SK-N-SH treated with all-trans-retinoic acid at 6 μM for 48 hours (cell line): Measurements from ENCODE around the gene CASP2.

Experiments
- CREB5 ChIP-seq: fragments of 250-450 bp; sonication (Bioruptor Pico); IDR thresholded peaks from 2 replicates; pipeline ENCODE4 v1.5.1; 2020; ENCODE audit warnings: low read depth, mild to moderate bottlenecking, moderate library complexity
- CSDC2 ChIP-seq: fragments of 250-450 bp; sonication (Bioruptor Pico); IDR thresholded peaks from 2 replicates; pipeline ENCODE4 v1.5.0; 2020; ENCODE audit warnings: mild to moderate bottlenecking, moderate library complexity
- ESRRG ChIP-seq: fragments of 250-450 bp; sonication (Bioruptor Pico); IDR thresholded peaks from 2 replicates; pipeline ENCODE4 v1.6.1; 2021; ENCODE audit warnings: mild to moderate bottlenecking
- GLIS3 ChIP-seq: fragments of 250-450 bp; sonication (Bioruptor Pico); IDR thresholded peaks from 2 replicates; pipeline ENCODE4 v1.5.0; 2020; ENCODE audit warnings: mild to moderate bottlenecking, moderate library complexity
- OSR1 ChIP-seq: fragments of 250-450 bp; sonication (Bioruptor Pico); IDR thresholded peaks from 2 replicates; pipeline ENCODE4 v1.8.0; 2022; ENCODE audit warnings: moderate library complexity, mild to moderate bottlenecking, inconsistent platforms
- PATZ1 ChIP-seq: fragments of 250-450 bp; sonication (Bioruptor Pico); IDR thresholded peaks from 2 replicates; pipeline ENCODE4 v1.8.0; 2020; ENCODE audit warnings: mild to moderate bottlenecking, moderate library complexity, borderline replicate concordance
- POU6F1 ChIP-seq: fragments of 250-450 bp; sonication (Bioruptor Pico); IDR thresholded peaks from 2 replicates; pipeline ENCODE4 v1.8.0; 2021; ENCODE audit warnings: low read depth, mild to moderate bottlenecking, moderate library complexity, borderline replicate concordance
- TCF4 ChIP-seq: fragments of 250-450 bp; sonication (Bioruptor Pico); IDR thresholded peaks from 2 replicates; pipeline ENCODE4 v1.8.0; 2021; ENCODE audit warnings: mild to moderate bottlenecking, moderate library complexity, borderline replicate concordance
- TSHZ2 ChIP-seq: fragments of 250-450 bp; sonication (Bioruptor Pico); IDR thresholded peaks from 2 replicates; pipeline ENCODE4 v1.5.0; 2020; ENCODE audit warnings: mild to moderate bottlenecking, moderate library complexity
- ZC3H10 ChIP-seq: fragments of 250-450 bp; sonication (Bioruptor Pico); IDR thresholded peaks from 2 replicates; pipeline ENCODE4 v1.5.1; 2021; ENCODE audit warnings: mild to moderate bottlenecking, moderate library complexity
- ZFP3 ChIP-seq: fragments of 250-450 bp; sonication (Bioruptor Pico); IDR thresholded peaks from 2 replicates; pipeline ENCODE4 v1.5.0; 2020; ENCODE audit warnings: mild to moderate bottlenecking, moderate library complexity
- ZFP30 ChIP-seq: fragments of 450-650 bp; formaldehyde crosslinking; IDR thresholded peaks from 2 replicates; pipeline ENCODE4 v1.5.0; 2022; ENCODE audit warnings: mild to moderate bottlenecking, moderate library complexity
- ZNF70 ChIP-seq: fragments of 450-650 bp; formaldehyde crosslinking; IDR thresholded peaks from 2 replicates; pipeline ENCODE4 v1.5.0; 2020; ENCODE audit warnings: mild to moderate bottlenecking, moderate library complexity
- ZNF8 ChIP-seq: fragments of 450-650 bp; formaldehyde crosslinking; IDR thresholded peaks from 2 replicates; pipeline ENCODE4 v1.5.0; 2020; ENCODE audit warnings: mild to moderate bottlenecking, moderate library complexity

GRCh38 chr7:143356414-143357050, 68.4 kb downstream of the CASP2 start:
- TF ChIP-seq ZFP3 (no peak), TSHZ2 (CRISPR knock-in tag) (no peak), POU6F1 (CRISPR knock-in tag) (no peak), CSDC2 (CRISPR knock-in tag) (no peak), ZFP30 (no peak), ESRRG (CRISPR knock-in tag) (no peak), OSR1 (CRISPR knock-in tag) (no peak), CREB5 (CRISPR knock-in tag) (no peak), PATZ1 (no peak), GLIS3 (CRISPR knock-in tag) (no peak), ZNF8 (CRISPR knock-in tag) (no peak), ZC3H10 (no peak), TCF4 (CRISPR knock-in tag) (no peak), ZNF70 (CRISPR knock-in tag) (no peak)
